Measurements from ENCODE around the gene PRICKLE2. TPM values are rescaled to one million over a fixed set of nuclear protein-coding genes. Genes with fewer than 3 reads are reported as not detected.
A peak's percentile ranks its signal among the peaks of the same experiment; 100 is the strongest.

PRICKLE2 gene
- total RNA-seq, 1 experiment from 2014 or later = 9.6 TPM

- intact Hi-C loops (cut with micrococcal nuclease) = no loop called here
- no peak for TF ChIP-seq CTCF (IDR thresholded peaks at IDR 0.05; ENCODE audit: unreplicated experiment)
Observed at GRCh38 chr3:64203216-64203615, 22.1 kb downstream of the PRICKLE2 start.

GRCh38 chr3:64199932-64200331 lies 25.3 kb downstream of the PRICKLE2 start:
- Mint-ChIP-seq H3K36me3 (ENCODE audit: insufficient read depth, unreplicated experiment) (peaks cover 22% of the 10 kb centered on the region), H3K4me3 (ENCODE audit: unreplicated experiment) (no peak overlapping the region), H3K9me3 (ENCODE audit: unreplicated experiment) (peaks cover 6% of the 10 kb centered on the region), H3K27ac (ENCODE audit: low read depth, unreplicated experiment) (no peak overlapping the region), H3K27me3 (ENCODE audit: insufficient read depth, unreplicated experiment) (no peaks in the 10 kb centered on the region), H3K4me1 (ENCODE audit: insufficient read depth, unreplicated experiment) (peaks cover 25% of the 10 kb centered on the region)
- ChIA-PET POLR2A (interaction anchor here (0.6 to 0.7 kb wide), 2 partner anchors 20 to 1896 kb away, joined by 3 read pairs; no protein-coding TSS in a partner anchor), CTCF (no interaction called here)
- no peak for DNase-seq (ENCODE audit: unreplicated experiment)
- no peak for TF ChIP-seq CTCF (IDR thresholded peaks at IDR 0.05; ENCODE audit: unreplicated experiment)
- intact Hi-C loops (cut with micrococcal nuclease) = no loop called here
- no TSS peak for BruUV-seq (replicated peaks)

More at GRCh38 chr3:64203216-64203615, 22.1 kb downstream of the PRICKLE2 start:
- H3K9me3 Mint-ChIP-seq (ENCODE audit: unreplicated experiment) = no peaks in the 10 kb centered on the region
- no peak overlapping the region for H3K4me3 Mint-ChIP-seq (ENCODE audit: unreplicated experiment)
- H3K27ac Mint-ChIP-seq (ENCODE audit: low read depth, unreplicated experiment) = no peak overlapping the region
- CTCF ChIA-PET = no interaction called here
- POLR2A ChIA-PET = interaction anchor here (1.0 to 1.1 kb wide), 2 partner anchors 13 to 16 kb away, joined by 3 to 5 read pairs; no protein-coding TSS in a partner anchor
- peaks cover 13% of the 10 kb centered on the region for H3K36me3 Mint-ChIP-seq (ENCODE audit: insufficient read depth, unreplicated experiment)
- no peaks in the 10 kb centered on the region for H3K27me3 Mint-ChIP-seq (ENCODE audit: insufficient read depth, unreplicated experiment)
- no peak for DNase-seq (ENCODE audit: unreplicated experiment)
- BruUV-seq (replicated peaks) = no TSS peak
- H3K4me1 Mint-ChIP-seq (ENCODE audit: insufficient read depth, unreplicated experiment) = peaks cover 25% of the 10 kb centered on the region

- no peaks in the 10 kb centered on the region for H3K27me3 Mint-ChIP-seq (ENCODE audit: insufficient read depth, unreplicated experiment)
- TSS peak; percentile 21 for BruUV-seq (replicated peaks)
- H3K9me3 Mint-ChIP-seq (ENCODE audit: unreplicated experiment) = peaks cover 13% of the 10 kb centered on the region
- peaks cover 15% of the 10 kb centered on the region for H3K36me3 Mint-ChIP-seq (ENCODE audit: insufficient read depth, unreplicated experiment)
- H3K27ac Mint-ChIP-seq (ENCODE audit: low read depth, unreplicated experiment) = no peak overlapping the region
- H3K4me1 Mint-ChIP-seq (ENCODE audit: insufficient read depth, unreplicated experiment) = peaks cover 14% of the 10 kb centered on the region
- DNase-seq (ENCODE audit: unreplicated experiment) = no peak
- TF ChIP-seq CTCF (IDR thresholded peaks at IDR 0.05; ENCODE audit: unreplicated experiment) = no peak
- no peak overlapping the region for H3K4me3 Mint-ChIP-seq (ENCODE audit: unreplicated experiment)
- CTCF ChIA-PET = interaction anchor here (0.6 kb wide), 1 partner anchor 154 kb away, joined by 3 read pairs; no protein-coding TSS in a partner anchor
- POLR2A ChIA-PET = interaction anchor here (1.6 kb wide), 1 partner anchor 19 kb away, joined by 9 read pairs; no protein-coding TSS in a partner anchor
- intact Hi-C loops (cut with micrococcal nuclease) = no loop called here
Observed at GRCh38 chr3:64196236-64196929, 28.9 kb downstream of the PRICKLE2 start.

- DNase-seq (ENCODE audit: unreplicated experiment) = no peak
- no peak for TF ChIP-seq CTCF (IDR thresholded peaks at IDR 0.05; ENCODE audit: unreplicated experiment)
- POLR2A ChIA-PET = interaction anchor here (0.5 to 1.6 kb wide), 2 partner anchors 19 to 173 kb away, joined by 3 to 9 read pairs; partner anchors contain the start of gene PSMD6
- H3K27me3 Mint-ChIP-seq (ENCODE audit: insufficient read depth, unreplicated experiment) = no peaks in the 10 kb centered on the region
- H3K4me1 Mint-ChIP-seq (ENCODE audit: insufficient read depth, unreplicated experiment) = peaks cover 20% of the 10 kb centered on the region
- no peak overlapping the region for H3K4me3 Mint-ChIP-seq (ENCODE audit: unreplicated experiment)
- no TSS peak for BruUV-seq (replicated peaks)
- intact Hi-C loops (cut with micrococcal nuclease) = no loop called here
- no peak overlapping the region for H3K27ac Mint-ChIP-seq (ENCODE audit: low read depth, unreplicated experiment)
- peaks cover 15% of the 10 kb centered on the region for H3K36me3 Mint-ChIP-seq (ENCODE audit: insufficient read depth, unreplicated experiment)
- peaks cover 13% of the 10 kb centered on the region for H3K9me3 Mint-ChIP-seq (ENCODE audit: unreplicated experiment)
- CTCF ChIA-PET = interaction anchor here (0.6 to 0.8 kb wide), 2 partner anchors 154 to 288 kb away, joined by 3 read pairs; no protein-coding TSS in a partner anchor
Observed at GRCh38 chr3:64195789-64196188, 29.5 kb downstream of the PRICKLE2 start.

All from MCF 10A (cell line).